ENCODE data around the gene AGT.

Gene AGT

GRCh38 chr1:230713915-230714764 is at the start of gene AGT:
TSS of gene AGT (minus strand) at chr1:230714122. CDS start at chr1:230710823, 3,299 bp downstream.
- no peak within 1 kb of the TSS for H3K27ac ChIP-seq (ENCODE audit: poor library complexity, severe bottlenecking)
- no peaks in the 10 kb centered on the region for H3K9me3 ChIP-seq (ENCODE audit: severe bottlenecking)
- TF ChIP-seq, protein P1, sequence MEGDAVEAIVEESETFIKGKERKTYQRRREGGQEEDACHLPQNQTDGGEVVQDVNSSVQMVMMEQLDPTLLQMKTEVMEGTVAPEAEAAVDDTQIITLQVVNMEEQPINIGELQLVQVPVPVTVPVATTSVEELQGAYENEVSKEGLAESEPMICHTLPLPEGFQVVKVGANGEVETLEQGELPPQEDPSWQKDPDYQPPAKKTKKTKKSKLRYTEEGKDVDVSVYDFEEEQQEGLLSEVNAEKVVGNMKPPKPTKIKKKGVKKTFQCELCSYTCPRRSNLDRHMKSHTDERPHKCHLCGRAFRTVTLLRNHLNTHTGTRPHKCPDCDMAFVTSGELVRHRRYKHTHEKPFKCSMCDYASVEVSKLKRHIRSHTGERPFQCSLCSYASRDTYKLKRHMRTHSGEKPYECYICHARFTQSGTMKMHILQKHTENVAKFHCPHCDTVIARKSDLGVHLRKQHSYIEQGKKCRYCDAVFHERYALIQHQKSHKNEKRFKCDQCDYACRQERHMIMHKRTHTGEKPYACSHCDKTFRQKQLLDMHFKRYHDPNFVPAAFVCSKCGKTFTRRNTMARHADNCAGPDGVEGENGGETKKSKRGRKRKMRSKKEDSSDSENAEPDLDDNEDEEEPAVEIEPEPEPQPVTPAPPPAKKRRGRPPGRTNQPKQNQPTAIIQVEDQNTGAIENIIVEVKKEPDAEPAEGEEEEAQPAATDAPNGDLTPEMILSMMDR (IDR thresholded peaks at IDR 0.05; ENCODE audit: poor library complexity, severe bottlenecking) = no peak
- H3K4me3 ChIP-seq (ENCODE audit: severe bottlenecking) = no peak within 1 kb of the TSS
- no peaks in the 10 kb centered on the region for H3K27me3 ChIP-seq (ENCODE audit: insufficient read depth, poor library complexity, severe bottlenecking)
- DNase-seq (ENCODE audit: low spot score) = no peak
- no peaks in the 10 kb centered on the region for H3K4me1 ChIP-seq (ENCODE audit: insufficient read depth, poor library complexity, severe bottlenecking)
- H3K36me3 ChIP-seq (ENCODE audit: low read depth) = no peaks in the 10 kb centered on the region
- ATAC-seq (ENCODE audit: low read depth) = no peak

DNA sequence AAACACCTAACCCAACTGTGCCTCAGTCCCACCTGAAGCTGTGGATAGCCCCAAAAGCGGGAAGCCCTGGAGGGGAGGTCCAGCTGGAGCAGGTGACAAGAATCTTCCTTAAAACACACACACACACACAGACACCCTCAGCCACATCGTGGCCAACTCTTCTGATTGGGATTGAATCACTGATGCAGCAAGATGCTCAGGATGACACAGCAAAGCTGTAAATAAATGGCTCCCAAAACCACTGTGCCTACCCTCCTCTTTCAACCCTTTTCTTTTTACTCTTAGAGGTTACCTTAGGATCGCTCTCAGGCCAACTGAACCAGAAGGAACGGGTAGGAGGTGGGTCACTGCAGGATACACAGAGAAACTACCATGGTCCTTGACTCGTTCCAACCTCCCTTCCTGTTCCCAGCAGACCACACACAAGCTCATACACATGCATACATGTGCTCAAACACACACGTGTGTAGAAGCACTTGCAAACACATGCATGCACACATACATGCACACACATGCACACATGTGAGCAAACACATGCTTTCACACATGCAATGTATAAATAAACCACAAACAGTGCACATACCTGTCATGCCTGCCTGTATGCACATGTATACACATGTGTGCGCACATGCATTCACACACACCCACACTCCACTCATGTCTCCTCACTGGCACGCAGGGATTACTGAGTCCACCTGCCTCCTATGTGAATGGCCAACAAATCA is 47.7 kb upstream of the AGT start:
- Histone ChIP-seq H3K27ac (ENCODE audit: poor library complexity, severe bottlenecking) (no peak overlapping the region), H3K27me3 (ENCODE audit: insufficient read depth, poor library complexity, severe bottlenecking) (no peaks in the 10 kb centered on the region), H3K4me3 (ENCODE audit: severe bottlenecking) (no peak overlapping the region), H3K36me3 (ENCODE audit: low read depth) (no peaks in the 10 kb centered on the region), H3K4me1 (ENCODE audit: insufficient read depth, poor library complexity, severe bottlenecking) (no peaks in the 10 kb centered on the region), H3K9me3 (ENCODE audit: severe bottlenecking) (no peaks in the 10 kb centered on the region)
- DNase-seq (ENCODE audit: low spot score) = no peak
- no peak for ATAC-seq (ENCODE audit: low read depth)
- TF ChIP-seq, protein P1 (IDR thresholded peaks at IDR 0.05; ENCODE audit: poor library complexity, severe bottlenecking) = no peak

DNA sequence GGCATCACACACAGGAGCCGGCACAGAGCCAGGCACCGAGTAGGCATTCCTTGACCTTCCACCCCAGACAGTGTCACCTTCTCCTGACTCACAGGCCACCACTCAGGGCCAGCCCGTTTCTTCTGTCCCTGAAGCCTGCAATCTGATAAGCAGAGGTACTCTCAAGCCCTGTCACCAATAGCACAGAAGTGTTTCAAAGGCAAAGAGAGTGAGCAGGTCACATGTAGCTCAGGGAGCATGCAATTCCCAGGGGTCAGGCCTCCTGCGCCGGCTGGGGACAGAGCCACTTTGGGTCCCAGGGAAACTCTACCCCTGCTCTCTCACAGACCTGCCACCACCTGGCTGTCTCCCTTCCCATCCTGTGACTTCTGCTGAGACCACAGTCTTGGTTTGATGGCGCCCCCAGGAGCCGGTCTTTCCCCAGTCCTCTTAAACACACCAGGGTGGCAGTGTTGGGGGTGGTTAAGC is 46.5 kb upstream of the AGT start:
- TF ChIP-seq, protein P1 (IDR thresholded peaks at IDR 0.05; ENCODE audit: poor library complexity, severe bottlenecking) = no peak
- Histone ChIP-seq H3K4me1 (ENCODE audit: insufficient read depth, poor library complexity, severe bottlenecking) (no peaks in the 10 kb centered on the region), H3K36me3 (ENCODE audit: low read depth) (no peaks in the 10 kb centered on the region), H3K4me3 (ENCODE audit: severe bottlenecking) (no peak overlapping the region), H3K27me3 (ENCODE audit: insufficient read depth, poor library complexity, severe bottlenecking) (no peaks in the 10 kb centered on the region), H3K27ac (ENCODE audit: poor library complexity, severe bottlenecking) (no peak overlapping the region), H3K9me3 (ENCODE audit: severe bottlenecking) (no peaks in the 10 kb centered on the region)
- no peak for DNase-seq (ENCODE audit: low spot score)
- ATAC-seq (ENCODE audit: low read depth) = no peak

DNA sequence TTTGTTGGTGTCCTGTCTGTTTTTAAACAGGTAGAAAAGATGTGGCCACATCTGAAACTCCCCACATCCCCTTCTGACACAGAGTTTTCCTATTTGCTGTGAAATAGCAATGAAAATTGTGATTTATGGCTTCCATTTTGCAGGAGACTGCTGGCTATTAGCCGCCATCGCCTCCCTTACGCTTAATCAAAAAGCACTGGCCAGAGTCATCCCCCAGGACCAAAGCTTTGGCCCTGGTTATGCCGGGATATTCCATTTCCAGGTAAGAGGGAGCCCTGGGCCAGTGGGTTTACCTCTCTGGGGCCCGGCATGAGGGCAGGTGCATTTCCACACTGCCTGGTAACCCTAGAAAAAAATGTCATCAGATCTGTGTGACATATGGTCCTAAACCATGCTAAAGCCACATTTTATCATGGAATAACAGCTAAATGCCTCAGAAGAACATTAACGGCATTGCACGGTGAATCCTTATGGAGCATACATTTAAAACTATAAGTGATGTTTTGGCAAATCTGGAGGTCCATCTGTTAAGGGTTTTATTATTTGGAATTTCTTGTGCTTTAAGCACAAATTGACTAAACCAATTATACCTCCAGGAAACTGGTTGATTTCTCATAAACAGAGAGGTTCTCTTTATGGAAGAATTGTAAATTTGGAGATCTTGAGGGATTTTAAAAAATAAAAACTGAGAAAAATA is 45.6 kb upstream of the AGT start:
- TF ChIP-seq, protein P1 (IDR thresholded peaks at IDR 0.05; ENCODE audit: poor library complexity, severe bottlenecking) = no peak
- DNase-seq (ENCODE audit: low spot score) (no peak), ATAC-seq (ENCODE audit: low read depth) (no peak)
- no peak overlapping the region for H3K27ac ChIP-seq (ENCODE audit: poor library complexity, severe bottlenecking)
- H3K9me3 ChIP-seq (ENCODE audit: severe bottlenecking) = no peaks in the 10 kb centered on the region
- no peaks in the 10 kb centered on the region for H3K4me1 ChIP-seq (ENCODE audit: insufficient read depth, poor library complexity, severe bottlenecking)
- H3K36me3 ChIP-seq (ENCODE audit: low read depth) = no peaks in the 10 kb centered on the region
- H3K27me3 ChIP-seq (ENCODE audit: insufficient read depth, poor library complexity, severe bottlenecking) = no peaks in the 10 kb centered on the region
- no peak overlapping the region for H3K4me3 ChIP-seq (ENCODE audit: severe bottlenecking)
